ENCODE measurements around the gene MACROD1. TPM values are rescaled to one million over a fixed set of nuclear protein-coding genes. Genes with fewer than 3 reads are reported as not detected.

The MACROD1 gene
- total and polyA plus RNA-seq, 9 of the 15 experiments (the other 6 are each of a cell fraction or from before 2014, with no cell fraction given) = 1.1 to 60.0 (median 26.4) TPM

GRCh38 chr11:63974259-63975143 is 191.4 kb downstream of the MACROD1 start, which contains the start of gene COX8A (continued):
- TF ChIP-seq PBX2 (CRISPR knock-in tag; IDR thresholded peaks at IDR 0.05; ENCODE audit: low read depth) (peak; percentile 46; the same call in 1 of the 2 replicates), PBX2 (tag; conservative IDR thresholded peaks at IDR 0.05; ENCODE audit: low read depth) (peak; percentile 94), FOXJ3 (CRISPR knock-in tag; IDR thresholded peaks at IDR 0.05) (no peak), ZNF212 (CRISPR knock-in tag; IDR thresholded peaks at IDR 0.05) (no peak), ZNF224 (CRISPR knock-in tag; IDR thresholded peaks at IDR 0.05) (no peak), BDP1 (IDR thresholded peaks at IDR 0.05; ENCODE audit: insufficient read depth, insufficient read length) (no peak), AFF4 (CRISPR knock-in tag; IDR thresholded peaks at IDR 0.05) (0 out of 2 replicates have a peak, but pooled peaks have one; percentile 33), STAT6 (CRISPR knock-in tag; IDR thresholded peaks at IDR 0.05) (peak; percentile 66; the same call in 1 of the 2 replicates), RB1 (IDR thresholded peaks at IDR 0.05; ENCODE audit: low read depth) (peak; percentile 89), ZBED1 (IDR thresholded peaks at IDR 0.05) (0 out of 2 replicates have a peak, but pooled peaks have one; percentile 62), PPARD (CRISPR knock-in tag; IDR thresholded peaks at IDR 0.05) (no peak), IRF2 (CRISPR knock-in tag; IDR thresholded peaks at IDR 0.05) (no peak), ZNF239 (CRISPR knock-in tag; IDR thresholded peaks at IDR 0.05) (no peak; the same call in 1 of the 2 replicates), MXD1 (CRISPR knock-in tag; IDR thresholded peaks at IDR 0.05; ENCODE audit: borderline replicate concordance, poor library complexity, severe bottlenecking) (no peak), ZNF644 (tag; IDR thresholded peaks at IDR 0.05; ENCODE audit: low read depth) (no peak)
